H9 (cell line): ENCODE measurements around the gene RAG1. TPM values are rescaled to one million over a fixed set of nuclear protein-coding genes. Genes with fewer than 3 reads are reported as not detected.

Experiments
- DNase-seq: peaks from one replicate; pipeline ENCODE4 v3.0.0-alpha.2; 2017
- H2AFZ ChIP-seq: one replicate; pipeline ENCODE4 v1.6.1; 2013; ENCODE audit warnings: mild to moderate bottlenecking, low read length, control low read depth, moderate library complexity
- H2AK5ac ChIP-seq: 2 replicates; pipeline ENCODE4 v1.6.1; 2013; ENCODE audit warnings: low read length, control low read depth, mixed read lengths; ENCODE audit not compliant: insufficient read length
- H2BK120ac ChIP-seq: one replicate; pipeline ENCODE4 v1.6.1; 2013; ENCODE audit warnings: low read depth, mild to moderate bottlenecking, low read length, control low read depth, inconsistent platforms; ENCODE audit not compliant: poor library complexity, severe bottlenecking
- H2BK12ac ChIP-seq: 2 replicates; pipeline ENCODE4 v1.6.1; 2013; ENCODE audit warnings: low read length, control low read depth, mixed read lengths, low read depth; ENCODE audit not compliant: insufficient read length
- H2BK15ac ChIP-seq: 2 replicates; pipeline ENCODE4 v1.6.1; 2013; ENCODE audit warnings: low read depth, low read length, control low read depth
- H2BK20ac ChIP-seq: one replicate; pipeline ENCODE4 v1.6.1; 2013; ENCODE audit warnings: low read depth, mild to moderate bottlenecking, low read length, control low read depth, inconsistent platforms; ENCODE audit not compliant: poor library complexity, severe bottlenecking
- H2BK5ac ChIP-seq: 2 replicates; pipeline ENCODE4 v1.6.1; 2013; ENCODE audit warnings: low read length, control low read depth, mixed read lengths; ENCODE audit not compliant: insufficient read length
- H3K14ac ChIP-seq: 2 replicates; pipeline ENCODE4 v1.6.1; 2013; ENCODE audit warnings: low read length, control low read depth; ENCODE audit not compliant: insufficient read depth
- H3K18ac ChIP-seq: 2 replicates; pipeline ENCODE4 v1.6.1; 2013; ENCODE audit warnings: low read depth, mild to moderate bottlenecking, mixed read lengths, low read length, control low read depth; ENCODE audit not compliant: insufficient read length
- H3K23ac ChIP-seq: 2 replicates; pipeline ENCODE4 v1.6.1; 2013; ENCODE audit warnings: low read length, control low read depth, mixed read lengths, low read depth; ENCODE audit not compliant: insufficient read length
- H3K23me2 ChIP-seq: 2 replicates; pipeline ENCODE4 v1.6.1; 2013; ENCODE audit warnings: low read depth, mild to moderate bottlenecking, mixed read lengths, low read length, control low read depth; ENCODE audit not compliant: insufficient read length, poor library complexity, severe bottlenecking
- H3K27ac ChIP-seq: 2 replicates; pipeline ENCODE4 v1.5.1; 2013; ENCODE audit warnings: low read length, control low read depth, mixed read lengths, low read depth; ENCODE audit not compliant: insufficient read length
- H3K27me3 ChIP-seq: 2 replicates; pipeline ENCODE4 v1.6.1; 2013; ENCODE audit warnings: low read length, control low read depth, inconsistent platforms; ENCODE audit not compliant: insufficient read depth
- H3K4ac ChIP-seq: 2 replicates; pipeline ENCODE4 v1.6.1; 2013; ENCODE audit warnings: low read depth, mild to moderate bottlenecking, control low read depth, inconsistent platforms, low read length, moderate library complexity
- H3K4me1 ChIP-seq: 2 replicates; pipeline ENCODE4 v1.6.1; 2013; ENCODE audit warnings: low read length, control low read depth, inconsistent platforms; ENCODE audit not compliant: insufficient read depth
- H3K4me2 ChIP-seq: 2 replicates; pipeline ENCODE4 v1.6.1; 2013; ENCODE audit warnings: low read length, control low read depth, mixed read lengths; ENCODE audit not compliant: insufficient read length, insufficient read depth
- H3K56ac ChIP-seq: 2 replicates; pipeline ENCODE4 v1.6.1; 2013; ENCODE audit warnings: low read depth, mild to moderate bottlenecking, mixed read lengths, low read length, control low read depth; ENCODE audit not compliant: insufficient read length
- H3K79me1 ChIP-seq: 2 replicates; pipeline ENCODE4 v1.6.1; 2013; ENCODE audit warnings: low read depth, mild to moderate bottlenecking, moderate library complexity, low read length, control low read depth, inconsistent platforms; ENCODE audit not compliant: insufficient read depth, poor library complexity, severe bottlenecking
- H3K79me2 ChIP-seq: 2 replicates; pipeline ENCODE4 v1.6.1; 2013; ENCODE audit warnings: low read length, control low read depth, inconsistent platforms; ENCODE audit not compliant: insufficient read depth
- H3K9ac ChIP-seq: 2 replicates; pipeline ENCODE4 v1.6.1; 2013; ENCODE audit warnings: low read length, control low read depth, mixed read lengths; ENCODE audit not compliant: insufficient read length; ENCODE audit errors: extremely low read depth
- H3K9me3 ChIP-seq: one replicate; pipeline ENCODE4 v1.6.1; 2013; ENCODE audit warnings: low read depth, low read length, inconsistent platforms; ENCODE audit not compliant: control insufficient read depth
- H3T11ph ChIP-seq: one replicate; pipeline ENCODE4 v1.6.1; 2013; ENCODE audit warnings: mild to moderate bottlenecking, low read length, control low read depth, inconsistent platforms
- H4K20me1 ChIP-seq: one replicate; pipeline ENCODE4 v1.6.1; 2013; ENCODE audit not compliant: control insufficient read depth, insufficient read length, insufficient read depth
- H4K5ac ChIP-seq: 2 replicates; pipeline ENCODE4 v1.6.1; 2013; ENCODE audit warnings: low read depth, mild to moderate bottlenecking, mixed read lengths, low read length, control low read depth; ENCODE audit not compliant: insufficient read length
- H4K8ac ChIP-seq: replicated peaks from 2 replicates; pipeline ENCODE4 v1.6.1; 2013; ENCODE audit warnings: low read length, control low read depth, mixed read lengths, low read depth; ENCODE audit not compliant: insufficient read length
- H4K91ac ChIP-seq: 2 replicates; pipeline ENCODE4 v1.6.1; 2013; ENCODE audit warnings: low read depth, mild to moderate bottlenecking, moderate library complexity, mixed read lengths, low read length, control low read depth; ENCODE audit not compliant: insufficient read length
- H3K27ac Mint-ChIP-seq, 3 experiments: 2 replicates in 2 of 3; 3 replicates in 1 of 3; pipeline ENCODE4 v1.8.0; 2020 to 2021; ENCODE audit warnings: mixed read lengths in 3 of 3, mild to moderate bottlenecking in 1 of 3, moderate library complexity in 1 of 3
- H3K27me3 Mint-ChIP-seq: 2 replicates; pipeline ENCODE4 v1.8.0; 2021; ENCODE audit warnings: low read depth, mild to moderate bottlenecking, moderate library complexity, mixed read lengths
- H3K36me3 Mint-ChIP-seq, 3 experiments: 2 replicates in 2 of 3; 3 replicates in 1 of 3; pipeline ENCODE4 v1.8.0; 2020 to 2021; ENCODE audit warnings: low read depth in 3 of 3, mixed read lengths in 3 of 3; ENCODE audit not compliant: insufficient read depth in 1 of 3
- H3K4me1 Mint-ChIP-seq, 2 experiments: 2 replicates each; pipeline ENCODE4 v1.8.0; 2020; ENCODE audit warnings: mixed read lengths in 2 of 2
- H3K4me3 Mint-ChIP-seq, 2 experiments: 2 replicates in 1 of 2; 3 replicates in 1 of 2; pipeline ENCODE4 v1.8.0; 2020 to 2021; ENCODE audit warnings: mild to moderate bottlenecking in 2 of 2, mixed read lengths in 2 of 2, moderate library complexity in 1 of 2
- H3K9me3 Mint-ChIP-seq, 2 experiments: 2 replicates in 1 of 2; 3 replicates in 1 of 2; pipeline ENCODE4 v1.8.0; 2020; ENCODE audit warnings: mild to moderate bottlenecking in 2 of 2, mixed read lengths in 2 of 2, moderate library complexity in 1 of 2
- WGBS: extraction: QIAGEN DNeasy Blood & Tissue Kit; methylation state at CpG from one replicate; pipeline ENCODE4 v1.1.7; 2013; ENCODE audit warnings: missing lambda C conversion rate, low lambda C conversion rate, mixed read lengths; ENCODE audit not compliant: insufficient read length; ENCODE audit errors: extremely low coverage; 5-methylcytosine and 5-hydroxymethylcytosine counted together
- total RNA-seq: library from RNA; stranded (reverse); gene quantifications from 2 replicates; pipeline ENCODE4 v1.2.1, GENCODE V29; 2021
- TF ChIP-seq, protein P1 (sequence below): fragments of 200-600 bp; sonication (generic); conservative IDR thresholded peaks from 3 replicates; pipeline ENCODE4 v1.8.0; 2021; ENCODE audit warnings: antibody characterized with exemption, mild to moderate bottlenecking

RAG1 gene
- total RNA-seq, 1 experiment from 2014 or later: 0.70 TPM

DNA sequence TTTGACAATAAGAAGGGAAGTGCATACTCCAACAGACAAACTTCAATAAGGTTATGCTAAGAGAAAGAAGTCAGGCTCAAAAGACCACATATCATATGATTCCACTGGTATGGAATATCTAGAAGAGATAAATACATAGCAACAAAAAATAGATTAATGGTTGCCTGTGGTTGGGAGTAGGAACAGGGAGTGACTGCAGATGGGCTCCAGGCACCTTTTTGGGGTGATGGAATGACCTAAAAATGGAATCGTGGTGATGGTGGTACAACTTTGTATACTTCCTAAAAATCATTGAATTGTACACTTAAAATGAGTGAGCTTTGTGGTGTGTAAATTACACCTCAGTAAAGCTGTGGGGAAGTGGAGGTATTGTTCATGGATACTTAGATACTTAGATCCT lies 59.2 kb downstream of the RAG1 start:
- no peaks in the 10 kb centered on the region for H3K36me3 Mint-ChIP-seq
- Histone ChIP-seq H4K8ac (no peak overlapping the region), H3K23ac (no peak overlapping the region), H2BK12ac (no peak overlapping the region), H2AK5ac (no peak overlapping the region), H3T11ph (no peak overlapping the region), H3K14ac (no peak overlapping the region), H3K4me1 (no peaks in the 10 kb centered on the region), H2AFZ (no peak overlapping the region), H3K27me3 (no peaks in the 10 kb centered on the region), H3K4me2 (no peak overlapping the region), H3K56ac (no peak overlapping the region), H4K20me1 (no peaks in the 10 kb centered on the region), H4K5ac (no peak overlapping the region), H2BK20ac (no peak overlapping the region), H3K4ac (no peak overlapping the region), H3K23me2 (peaks cover 2% of the 10 kb centered on the region), H3K9me3 (no peaks in the 10 kb centered on the region), H3K79me1 (no peaks in the 10 kb centered on the region), H3K79me2 (no peaks in the 10 kb centered on the region), H2BK15ac (no peak overlapping the region), H2BK5ac (no peak overlapping the region), H4K91ac (no peak overlapping the region), H3K18ac (no peak overlapping the region), H3K9ac (no peak overlapping the region), H3K27ac (no peak overlapping the region), H2BK120ac (no peak overlapping the region)
- TF ChIP-seq, protein P1, sequence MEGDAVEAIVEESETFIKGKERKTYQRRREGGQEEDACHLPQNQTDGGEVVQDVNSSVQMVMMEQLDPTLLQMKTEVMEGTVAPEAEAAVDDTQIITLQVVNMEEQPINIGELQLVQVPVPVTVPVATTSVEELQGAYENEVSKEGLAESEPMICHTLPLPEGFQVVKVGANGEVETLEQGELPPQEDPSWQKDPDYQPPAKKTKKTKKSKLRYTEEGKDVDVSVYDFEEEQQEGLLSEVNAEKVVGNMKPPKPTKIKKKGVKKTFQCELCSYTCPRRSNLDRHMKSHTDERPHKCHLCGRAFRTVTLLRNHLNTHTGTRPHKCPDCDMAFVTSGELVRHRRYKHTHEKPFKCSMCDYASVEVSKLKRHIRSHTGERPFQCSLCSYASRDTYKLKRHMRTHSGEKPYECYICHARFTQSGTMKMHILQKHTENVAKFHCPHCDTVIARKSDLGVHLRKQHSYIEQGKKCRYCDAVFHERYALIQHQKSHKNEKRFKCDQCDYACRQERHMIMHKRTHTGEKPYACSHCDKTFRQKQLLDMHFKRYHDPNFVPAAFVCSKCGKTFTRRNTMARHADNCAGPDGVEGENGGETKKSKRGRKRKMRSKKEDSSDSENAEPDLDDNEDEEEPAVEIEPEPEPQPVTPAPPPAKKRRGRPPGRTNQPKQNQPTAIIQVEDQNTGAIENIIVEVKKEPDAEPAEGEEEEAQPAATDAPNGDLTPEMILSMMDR: no peak
- no peaks in the 10 kb centered on the region for H3K9me3 Mint-ChIP-seq
- H3K27me3 Mint-ChIP-seq: no peaks in the 10 kb centered on the region
- WGBS: no CpG with 5 or more reads among the region's 1 CpG
- H3K27ac Mint-ChIP-seq: no peak overlapping the region; a peak in 1 of 7 replicates
- no peak overlapping the region for H3K4me3 Mint-ChIP-seq
- peaks cover 0 to 3% of the 10 kb centered on the region in 2 experiments; a peak in 1 of 4 replicates for H3K4me1 Mint-ChIP-seq
- no peak for DNase-seq
